HG03469 (cell line): ENCODE measurements around the gene ZFYVE19.

ENCODE experiments used
- ATAC-seq: cut with Tn5 transposase; IDR thresholded peaks from one replicate; pipeline ENCODE4 v1.9.1; 2021; ENCODE audit warnings: mild to moderate bottlenecking, moderate library complexity, moderate number of reproducible peaks; ENCODE audit not compliant: unreplicated experiment

Gene ZFYVE19

DNA sequence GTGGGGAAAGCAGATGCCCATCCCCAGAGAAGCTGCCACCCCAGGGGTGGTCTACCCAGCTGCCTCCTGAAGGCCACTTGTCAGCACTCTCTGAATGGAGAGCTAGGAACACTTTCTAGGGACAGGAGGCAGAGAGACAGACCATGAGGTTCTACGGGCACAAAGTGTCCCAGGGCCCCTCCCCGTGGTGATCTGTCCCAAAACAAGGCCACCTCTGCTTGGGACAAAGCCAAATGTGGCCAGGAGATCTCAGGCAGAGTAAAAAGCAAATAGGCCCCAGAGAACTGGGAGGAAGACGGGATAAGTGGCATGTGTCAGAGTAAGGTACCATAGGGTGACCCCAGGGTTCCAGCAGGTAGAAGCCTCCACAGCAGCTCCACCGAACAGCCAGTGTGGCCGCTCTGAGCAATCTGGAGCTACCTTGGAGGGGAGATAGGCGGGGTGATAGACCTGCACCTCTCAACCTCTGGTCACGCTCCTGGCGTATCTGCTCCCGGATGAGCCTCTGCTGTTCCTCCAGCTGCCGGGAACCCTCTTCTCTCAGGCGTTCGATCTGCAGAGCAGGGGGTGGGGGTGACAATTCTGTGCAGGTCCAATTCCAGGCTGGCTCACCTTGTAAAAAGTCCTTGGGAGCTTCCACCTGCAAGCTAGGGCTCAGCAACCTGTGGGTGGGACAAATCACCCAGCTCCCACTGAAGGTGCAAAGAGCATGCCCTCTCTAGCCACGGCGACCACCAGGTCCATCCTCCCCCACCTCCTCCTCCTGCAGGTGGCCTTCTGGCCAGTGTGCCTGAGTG is 31.0 kb upstream of the ZFYVE19 start:
- no peak for ATAC-seq

DNA sequence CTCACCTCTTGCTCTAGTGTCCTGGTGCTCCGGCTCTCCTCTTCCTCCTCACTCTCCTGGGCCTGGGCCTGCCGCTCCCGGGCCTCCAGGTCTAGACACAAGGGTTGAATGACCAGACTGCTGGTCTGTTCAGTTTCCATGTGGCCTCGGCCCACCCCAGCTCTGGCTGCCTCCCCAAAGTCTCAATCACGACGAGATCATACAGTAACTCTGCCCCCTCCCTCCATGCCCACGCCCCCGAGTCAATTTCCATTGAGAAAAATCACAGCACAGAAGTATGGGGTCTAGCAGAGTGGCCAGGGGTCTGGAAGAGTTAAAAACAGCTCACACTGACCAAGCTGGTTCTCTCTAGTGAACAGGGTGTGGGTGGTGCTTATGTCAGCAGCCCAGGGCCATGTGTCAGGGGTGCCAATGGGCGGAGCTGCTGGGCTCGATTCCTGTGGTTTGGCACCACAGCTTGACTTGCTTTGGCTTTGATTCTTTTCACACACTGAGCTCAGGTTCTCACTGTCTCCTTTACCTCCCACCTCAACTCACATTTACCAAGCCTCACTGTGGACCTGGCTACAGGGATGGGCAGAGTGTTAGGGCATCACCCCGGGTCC is 30.2 kb upstream of the ZFYVE19 start:
- no peak for ATAC-seq

DNA sequence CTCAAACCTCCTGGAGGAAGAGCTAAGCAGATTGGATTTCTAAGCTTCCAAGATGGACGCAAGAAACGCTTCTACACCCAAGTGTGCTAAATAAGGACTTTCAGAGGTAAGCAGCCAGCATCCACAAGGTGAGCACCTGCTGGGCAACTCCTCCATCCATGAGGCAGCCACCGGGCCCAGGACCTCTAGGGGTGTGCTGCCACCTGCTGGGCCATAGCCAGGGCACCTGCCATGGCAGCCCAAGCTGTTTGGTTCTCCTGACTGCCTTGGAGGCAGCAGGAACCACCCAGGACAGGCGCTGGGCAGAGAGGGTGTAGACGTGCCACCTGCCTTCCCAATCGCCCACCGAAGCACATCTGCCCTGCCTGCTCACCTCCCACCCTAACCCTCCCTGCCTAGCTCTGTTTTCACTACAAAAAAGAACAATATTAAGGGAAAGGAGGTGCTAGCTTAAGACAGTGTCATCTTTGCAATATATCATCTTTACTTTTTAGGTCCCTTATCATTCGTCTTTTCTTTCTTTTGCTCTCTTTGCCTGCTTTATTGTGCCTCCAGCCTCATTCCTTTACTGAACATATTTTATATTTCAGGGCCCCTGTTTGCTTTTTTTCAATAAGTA is 24.2 kb upstream of the ZFYVE19 start:
- ATAC-seq: no peak

DNA sequence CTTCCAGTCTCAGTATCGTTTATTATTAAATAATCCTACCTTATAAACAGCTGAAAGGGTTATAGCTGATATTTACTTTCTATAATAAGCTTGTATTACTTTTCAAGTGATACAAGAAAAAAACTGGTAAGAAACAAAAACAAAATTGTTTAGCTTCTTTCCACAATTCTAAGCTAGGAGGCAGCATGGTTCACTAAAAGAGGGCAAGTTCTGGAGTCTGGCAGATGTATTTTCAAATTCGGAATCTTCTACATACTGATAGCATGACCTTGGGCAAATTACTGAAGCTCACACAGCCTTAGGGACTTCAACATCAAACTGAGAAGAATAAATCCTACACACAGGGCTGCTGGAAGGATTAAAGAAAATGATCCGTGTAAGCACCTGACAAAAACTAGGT is 21.7 kb upstream of the ZFYVE19 start:
- ATAC-seq: no peak

DNA sequence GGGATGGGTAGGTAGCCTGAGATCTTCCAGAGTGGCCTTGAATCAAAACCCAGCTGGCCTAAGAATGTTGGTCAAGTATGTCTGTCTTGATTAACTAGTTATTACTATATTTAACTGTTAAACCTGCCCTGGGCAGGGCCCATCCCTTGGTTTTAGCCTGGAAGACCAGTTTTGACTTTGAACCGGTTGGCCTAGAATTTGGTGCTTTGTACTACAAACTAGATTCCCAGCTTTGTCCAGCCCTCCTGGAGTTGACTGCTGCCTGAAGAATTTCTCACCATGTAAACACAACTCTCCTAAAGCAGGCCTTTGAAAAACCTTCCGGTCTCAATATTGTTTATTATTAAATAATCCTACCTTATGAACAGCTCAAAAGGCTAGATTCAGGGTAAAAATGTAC is 21.1 kb upstream of the ZFYVE19 start:
- no peak for ATAC-seq

DNA sequence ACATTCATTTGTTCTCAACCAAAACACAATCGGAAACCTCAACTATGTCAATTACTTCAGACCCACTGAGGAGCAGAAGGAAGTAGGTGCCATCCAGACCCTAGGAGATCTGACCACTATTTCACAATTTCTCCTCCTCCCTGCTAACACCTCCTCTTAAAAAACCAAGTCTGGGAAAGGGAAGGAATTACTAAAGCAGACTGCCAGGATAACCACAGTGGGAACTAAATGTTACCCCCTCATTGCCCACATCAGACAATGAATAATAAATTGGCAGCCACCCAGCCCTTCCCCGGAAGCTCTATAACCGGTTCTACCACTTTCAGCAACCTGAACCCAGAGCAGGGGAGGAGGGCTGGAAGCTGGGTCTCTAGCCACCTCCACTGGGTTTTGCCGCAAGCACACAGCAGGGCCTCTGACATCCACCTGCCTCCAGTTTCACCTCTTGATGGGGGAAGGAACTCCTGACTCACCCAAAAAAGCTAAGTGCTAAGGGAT is 19.5 kb upstream of the ZFYVE19 start:
- ATAC-seq: no peak

DNA sequence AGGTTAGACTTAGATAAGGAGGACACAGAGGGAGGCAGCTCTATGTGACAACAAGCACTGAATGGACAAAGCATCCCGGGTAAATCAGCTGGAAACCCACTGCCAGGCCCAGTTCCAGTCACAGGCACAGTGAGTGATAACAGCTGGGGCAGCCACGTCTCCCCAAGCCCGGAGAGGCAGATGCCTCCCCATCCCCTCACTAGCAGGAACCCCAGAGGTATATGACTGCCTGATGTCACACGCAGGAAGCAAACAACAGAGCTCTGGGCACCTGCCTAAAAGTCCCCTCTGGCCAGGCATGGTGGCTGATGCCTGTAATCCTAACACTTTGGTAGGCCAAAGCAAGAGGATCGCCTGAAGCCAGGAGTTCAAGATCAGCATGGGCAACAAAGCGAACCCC is 18.9 kb upstream of the ZFYVE19 start:
- no peak for ATAC-seq

DNA sequence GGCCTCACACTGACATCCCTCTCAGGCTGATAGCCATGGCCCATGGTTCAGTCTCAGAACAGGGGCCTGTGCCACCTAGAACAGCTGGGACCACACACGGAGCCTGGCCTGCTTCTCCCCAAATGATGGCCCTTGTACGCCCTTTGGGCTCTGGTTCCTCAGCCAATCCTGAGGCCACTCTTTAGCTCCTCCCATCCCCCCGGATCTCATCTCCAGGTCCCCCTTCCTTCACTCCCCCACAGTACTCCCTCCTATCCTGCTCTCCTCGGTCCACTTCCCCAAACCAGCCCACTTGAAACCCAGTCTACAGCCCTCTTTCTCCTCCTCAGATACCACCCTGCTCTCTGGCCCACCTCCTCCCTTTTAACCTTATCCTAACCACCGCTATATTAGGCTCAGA is 17.8 kb upstream of the ZFYVE19 start:
- ATAC-seq: no peak

DNA sequence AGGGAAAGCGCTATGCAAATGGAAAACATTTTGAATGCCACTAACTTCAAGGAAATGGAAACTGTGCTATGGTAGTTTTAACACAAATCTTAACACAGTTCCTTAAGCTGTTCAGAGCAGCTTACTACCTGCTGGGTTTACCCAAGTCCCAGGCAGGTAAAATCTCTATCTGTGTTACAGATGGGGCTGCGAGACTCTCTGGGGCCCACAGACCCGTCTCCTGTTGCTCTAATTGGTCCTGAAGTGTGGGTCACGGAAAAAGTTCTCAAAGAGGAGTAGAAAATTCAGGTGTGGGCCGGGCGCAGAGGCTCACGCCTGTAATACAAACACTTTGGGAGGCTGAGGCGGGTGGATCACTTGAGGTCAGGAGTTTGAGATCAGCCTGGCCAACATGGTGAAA is 16.9 kb upstream of the ZFYVE19 start:
- ATAC-seq: no peak

DNA sequence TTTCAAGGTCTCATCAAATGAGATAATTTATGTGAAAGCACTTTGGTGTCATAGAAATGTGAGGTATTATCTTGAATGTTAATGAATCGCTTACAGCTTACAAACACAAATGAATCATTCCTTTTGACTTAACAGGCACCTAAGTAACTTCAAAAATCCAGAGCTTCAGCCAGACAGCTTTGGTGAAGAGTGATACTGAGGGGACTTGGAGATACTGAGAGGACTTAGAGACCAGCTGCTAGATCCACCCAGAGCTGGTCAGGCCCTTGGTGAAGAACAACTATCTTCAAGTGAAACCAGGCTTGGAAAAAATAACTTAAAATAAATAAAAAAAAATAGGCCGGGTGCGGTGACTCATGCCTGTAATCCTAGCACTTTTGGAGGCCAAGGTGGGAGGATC is 16.2 kb upstream of the ZFYVE19 start:
- ATAC-seq: no peak

DNA sequence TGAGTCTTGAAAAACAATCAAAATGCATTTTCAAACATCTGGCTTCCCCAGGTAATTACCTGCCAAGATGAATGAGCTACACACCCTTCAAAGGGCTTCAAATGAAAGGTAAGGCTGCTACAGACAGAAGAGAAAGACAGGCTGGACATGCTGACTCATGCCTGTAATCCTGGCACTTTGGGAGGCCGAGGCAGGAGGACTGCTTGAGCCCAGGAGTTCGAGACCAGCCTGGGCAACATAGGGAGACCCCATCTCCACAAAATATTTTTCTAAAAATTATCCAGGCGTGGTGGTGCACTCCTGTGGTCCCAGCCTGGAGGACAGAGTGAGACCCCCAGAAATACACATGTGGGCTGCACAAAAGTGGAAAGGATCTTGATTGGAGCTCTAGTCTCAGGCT is 14.5 kb upstream of the ZFYVE19 start:
- no peak for ATAC-seq

DNA sequence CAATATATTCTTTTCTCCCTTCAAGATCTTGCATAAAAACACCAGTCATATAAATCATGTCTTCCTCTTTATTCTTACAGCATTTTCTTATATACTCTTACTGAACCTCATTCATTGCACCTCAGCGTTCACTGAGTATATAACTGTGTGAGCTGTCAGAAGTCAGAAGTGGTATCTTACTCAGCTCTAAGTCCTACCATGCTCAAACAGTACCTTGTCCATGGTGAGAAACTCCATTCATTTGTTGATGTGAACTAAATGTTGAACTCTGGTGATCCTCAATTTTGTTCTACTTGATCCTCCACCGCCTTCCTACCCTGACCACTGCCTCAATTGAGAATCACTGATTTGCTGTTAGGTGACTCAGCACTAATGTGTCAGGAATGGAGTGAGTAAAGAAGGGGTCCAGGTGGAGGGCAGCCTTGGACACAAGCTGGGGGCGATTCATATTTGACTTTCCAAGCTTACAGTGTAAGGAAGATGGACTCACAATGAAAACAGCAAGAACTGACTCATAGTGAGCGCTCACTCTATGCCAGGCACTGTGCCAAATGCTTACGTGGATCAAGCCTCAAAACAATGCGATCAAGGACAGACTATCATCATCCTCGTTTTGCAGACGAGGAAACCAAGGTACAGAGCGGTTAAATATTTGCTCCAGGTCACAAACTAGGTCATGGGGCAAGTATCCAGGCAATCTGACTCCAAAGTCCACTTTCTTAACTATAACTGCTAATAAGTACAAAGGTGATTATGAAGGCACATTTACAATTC is 13.5 kb upstream of the ZFYVE19 start:
- ATAC-seq: no peak

DNA sequence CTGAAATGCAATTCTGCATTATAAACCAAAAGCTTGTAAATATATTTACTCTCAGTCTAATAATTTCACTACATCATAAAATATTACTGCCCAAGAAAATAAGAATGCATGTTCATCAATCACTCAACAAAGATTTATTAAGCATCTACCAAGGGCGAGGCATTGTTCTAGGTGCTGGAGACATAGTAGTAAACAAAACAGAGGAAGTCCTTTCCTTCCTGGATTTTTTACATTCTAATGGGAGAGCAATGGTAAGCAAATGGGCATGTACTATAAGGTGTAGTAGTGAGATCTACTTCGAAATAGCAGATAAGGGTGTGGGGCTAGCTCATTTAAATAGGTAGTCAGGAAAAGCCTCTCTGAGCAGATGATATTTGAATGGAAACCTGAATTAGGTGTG is 10.8 kb upstream of the ZFYVE19 start:
- ATAC-seq: no peak

DNA sequence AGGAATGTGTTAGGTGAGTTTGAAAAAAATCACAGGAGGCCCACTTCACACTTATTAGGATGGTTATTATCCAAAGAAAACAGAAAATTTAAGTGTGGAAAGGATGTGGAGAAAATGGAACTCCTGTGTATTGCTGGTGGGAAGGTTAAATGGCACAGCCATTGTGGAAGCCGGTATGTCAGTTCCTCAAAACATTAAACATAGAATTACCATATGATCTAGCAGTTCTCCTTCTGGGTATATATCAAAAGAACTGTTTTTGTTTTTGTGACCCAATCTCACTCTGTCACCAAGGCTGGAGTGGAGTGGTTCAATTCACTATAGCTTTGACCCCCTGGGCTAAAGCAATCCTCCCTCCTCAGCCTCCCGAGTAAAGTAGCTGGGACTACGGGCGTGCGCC is 10.4 kb upstream of the ZFYVE19 start:
- ATAC-seq: no peak

DNA sequence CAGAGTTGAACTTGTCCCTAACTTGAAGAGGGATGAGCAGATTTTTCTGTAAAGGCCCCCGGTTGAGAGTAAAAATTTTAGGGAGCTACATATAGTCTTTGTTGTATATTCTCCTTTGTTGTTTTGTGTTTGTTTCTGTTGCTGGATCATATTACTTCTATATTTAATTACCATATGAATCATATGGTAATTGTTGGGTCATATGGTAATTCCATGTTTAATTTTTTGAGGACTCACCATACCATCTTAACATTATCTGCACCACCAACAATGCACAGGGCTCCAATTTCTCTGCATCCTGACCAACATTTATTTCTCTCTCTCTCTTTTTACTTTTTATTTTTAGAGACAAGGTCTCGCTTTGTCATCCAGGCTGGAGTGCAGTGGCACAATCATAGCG is 7.4 kb upstream of the ZFYVE19 start:
- no peak for ATAC-seq

DNA sequence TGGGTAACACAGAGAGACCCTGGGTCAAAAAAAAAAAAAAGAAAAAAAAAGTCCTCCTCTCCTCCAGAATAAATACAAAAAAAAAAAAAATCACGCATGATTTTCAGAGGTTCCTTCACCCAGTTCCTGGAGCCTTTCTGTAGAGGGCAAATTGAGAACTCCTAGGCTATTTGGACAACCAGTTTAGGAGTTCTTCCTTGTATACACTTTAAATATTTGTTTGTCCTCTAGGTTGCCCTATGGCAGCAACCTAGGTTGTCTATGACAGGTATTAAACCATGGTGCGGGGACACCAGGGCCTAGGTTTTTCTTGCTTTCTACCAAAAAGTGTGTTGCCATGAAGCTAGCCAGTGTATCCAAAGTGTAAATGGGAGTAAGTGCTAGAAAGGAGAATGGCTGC is 3.8 kb upstream of the ZFYVE19 start:
- ATAC-seq: no peak

DNA sequence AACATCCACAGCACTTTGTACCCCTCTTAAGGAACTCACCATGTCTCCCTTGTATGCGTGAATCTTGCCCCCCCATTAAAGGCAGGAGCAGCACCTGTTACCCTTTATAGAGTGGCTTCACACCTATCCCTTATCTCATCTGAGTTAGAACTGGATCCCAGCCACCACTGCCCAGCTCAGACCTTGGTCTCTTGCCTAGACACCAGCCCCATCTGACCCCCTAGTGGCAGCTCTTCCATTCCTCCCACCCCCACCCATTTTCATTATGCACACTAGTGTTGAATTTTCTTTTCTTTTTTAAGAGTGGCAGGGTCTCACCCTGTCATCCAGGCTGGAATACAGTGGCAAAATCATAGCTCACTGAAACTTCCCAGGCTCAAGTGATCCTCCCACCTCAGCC is 3.2 kb upstream of the ZFYVE19 start:
- no peak for ATAC-seq

DNA sequence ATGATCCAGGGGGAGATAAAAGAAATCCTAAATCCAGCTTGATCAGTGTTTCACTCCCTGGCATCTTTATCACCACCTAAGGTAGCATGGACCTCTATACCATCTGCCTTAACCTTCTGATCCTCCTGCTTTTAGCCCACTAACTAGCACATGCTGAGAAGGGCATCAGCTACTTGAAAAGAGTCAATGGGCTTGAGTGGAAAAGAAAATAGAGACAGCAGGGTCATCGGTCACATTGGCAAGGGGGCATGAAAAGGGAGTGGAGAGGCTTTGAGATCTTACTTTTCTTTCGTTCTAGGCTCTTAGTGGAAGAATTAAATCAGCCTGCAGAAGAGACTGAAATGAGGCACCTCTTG is 239 bp upstream of the ZFYVE19 start:
- ATAC-seq: no peak

DNA sequence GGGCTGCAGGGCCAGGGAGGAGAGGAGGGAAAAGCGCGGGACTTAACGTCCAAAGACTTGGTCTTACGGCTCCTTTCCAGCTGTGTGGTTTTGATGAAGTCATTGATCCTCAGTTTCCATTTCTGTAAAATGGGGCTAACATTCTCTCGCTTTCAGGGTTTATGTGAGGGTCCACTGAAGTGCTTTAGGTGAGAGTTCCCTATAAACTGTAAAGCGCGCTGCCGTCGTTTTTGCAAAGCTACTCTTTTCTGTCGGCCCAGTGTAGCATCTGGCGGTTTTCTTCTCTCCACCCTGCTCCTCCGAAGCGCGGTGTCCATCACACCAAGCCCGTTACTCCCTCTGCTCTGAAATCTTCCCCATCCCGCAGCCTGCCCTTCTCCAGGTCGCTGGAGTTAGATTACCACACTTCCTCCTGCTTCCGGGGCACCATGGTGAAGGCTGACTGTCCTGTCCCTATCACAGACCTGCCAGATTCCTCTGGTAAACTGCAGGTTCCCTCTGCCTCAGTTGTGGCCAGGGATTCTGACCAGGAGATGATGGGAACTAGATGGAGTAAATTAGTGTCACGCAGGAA is 1.1 kb downstream of the ZFYVE19 start:
- ATAC-seq: no peak

DNA sequence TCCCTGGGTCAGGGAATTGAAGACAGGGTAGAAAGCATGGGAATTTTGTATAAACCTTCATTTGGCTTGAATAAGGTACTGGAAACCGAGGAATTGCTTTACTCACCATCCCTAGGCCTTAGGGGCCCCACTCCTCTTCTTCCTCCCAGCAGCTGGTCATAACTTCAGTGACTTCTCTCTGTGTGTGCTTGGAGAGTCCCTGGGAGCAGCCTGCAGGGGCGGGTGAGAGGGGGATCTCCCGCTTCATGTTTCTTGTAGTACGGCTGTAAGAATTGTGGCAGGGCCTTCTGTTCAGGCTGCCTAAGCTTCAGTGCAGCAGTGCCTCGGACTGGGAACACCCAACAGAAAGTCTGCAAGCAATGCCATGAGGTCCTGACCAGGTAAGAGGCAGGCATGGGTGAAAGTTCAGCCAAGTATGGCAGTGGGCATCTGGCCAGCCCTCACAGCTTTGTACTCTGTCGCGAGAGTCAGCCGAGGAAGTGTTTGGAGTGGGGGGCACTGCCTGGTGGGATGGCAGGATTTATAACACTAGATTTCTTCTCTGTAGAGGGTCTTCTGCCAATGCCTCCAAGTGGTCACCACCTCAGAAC is 2.1 kb downstream of the ZFYVE19 start:
- no peak for ATAC-seq
